ENCODE data around the gene ACOX3.

ACOX3 gene

DNA sequence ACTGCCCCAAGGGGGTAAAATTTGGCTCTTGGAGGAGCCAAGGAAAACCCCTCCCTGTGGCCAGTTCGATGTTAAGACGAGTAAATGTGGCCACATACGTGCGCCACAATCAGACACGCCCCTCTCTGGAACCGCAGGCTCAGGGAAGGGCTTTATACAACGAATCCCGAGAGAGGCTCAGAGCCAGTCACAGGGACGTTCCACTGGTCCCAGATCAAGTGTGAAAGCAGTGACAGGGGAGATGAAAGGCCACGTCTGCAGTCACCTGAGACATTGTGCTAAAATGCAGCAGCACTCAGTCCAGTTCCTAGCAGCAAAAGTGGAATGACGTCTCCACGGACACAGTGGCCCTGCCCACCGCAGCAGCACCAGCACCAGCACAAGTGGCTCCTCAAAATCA lies 68.0 kb downstream of the ACOX3 start:
- DNase-seq (ENCODE audit: low spot score) = no peak

DNA sequence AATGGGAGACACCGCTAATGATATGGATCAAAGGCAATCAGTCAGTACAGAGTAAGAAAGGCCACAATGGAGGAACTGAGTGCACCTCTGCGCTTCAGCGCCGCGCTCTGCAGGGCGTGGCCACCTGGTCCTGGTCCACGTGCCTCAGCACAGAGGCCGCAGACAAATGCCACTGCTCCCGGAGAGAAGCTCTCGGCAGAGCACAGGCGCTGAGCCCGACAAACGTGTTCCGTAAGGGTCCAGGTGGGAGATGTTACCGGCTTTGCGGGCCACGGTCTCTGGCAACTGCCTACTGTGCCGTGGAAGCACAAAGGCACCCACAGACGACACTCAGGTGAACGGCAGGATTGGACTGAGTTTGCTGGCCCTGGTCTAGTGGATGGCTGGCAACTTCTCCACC lies 68.9 kb downstream of the ACOX3 start:
- DNase-seq (ENCODE audit: low spot score) = no peak

DNA sequence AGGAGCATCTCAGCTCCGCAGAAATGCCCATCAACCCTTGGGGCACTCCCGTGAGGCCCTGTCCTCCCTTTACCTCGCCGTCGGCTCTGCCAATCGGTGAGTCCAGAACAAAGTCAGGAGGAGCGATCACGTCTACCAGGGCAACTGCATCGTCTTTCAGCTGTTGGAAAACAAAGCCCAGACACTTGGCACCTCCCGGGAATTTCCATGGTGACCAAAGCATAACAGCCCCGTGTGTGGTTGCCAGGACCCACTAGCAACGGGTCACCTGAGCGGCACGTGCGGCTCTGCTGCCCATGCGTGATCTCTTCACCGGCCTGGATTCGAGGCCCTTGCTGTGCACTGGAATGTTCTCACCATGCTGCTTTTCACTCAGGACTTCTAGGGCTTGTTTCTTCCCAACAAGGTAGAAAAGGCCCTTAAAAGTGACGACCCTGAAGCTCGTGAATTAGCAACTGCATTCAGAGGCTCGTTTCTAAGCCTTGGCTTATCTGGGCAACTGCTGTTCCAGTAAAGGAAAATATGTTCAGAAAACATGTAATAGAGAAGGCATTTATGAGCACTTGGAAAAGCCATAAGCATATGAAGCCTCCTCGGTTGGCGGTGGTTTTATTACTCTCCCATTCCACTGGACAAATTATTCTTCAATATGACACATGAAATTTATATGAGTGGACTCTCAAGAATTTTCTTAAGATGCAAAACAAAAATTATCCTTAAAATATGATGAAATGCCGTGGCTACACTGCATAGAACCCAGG lies 69.5 kb downstream of the ACOX3 start:
- DNase-seq (ENCODE audit: low spot score) = no peak

GRCh38 chr4:8370106-8370787 lies 70.3 kb downstream of the ACOX3 start:
- no peak for DNase-seq (ENCODE audit: low spot score)

DNA sequence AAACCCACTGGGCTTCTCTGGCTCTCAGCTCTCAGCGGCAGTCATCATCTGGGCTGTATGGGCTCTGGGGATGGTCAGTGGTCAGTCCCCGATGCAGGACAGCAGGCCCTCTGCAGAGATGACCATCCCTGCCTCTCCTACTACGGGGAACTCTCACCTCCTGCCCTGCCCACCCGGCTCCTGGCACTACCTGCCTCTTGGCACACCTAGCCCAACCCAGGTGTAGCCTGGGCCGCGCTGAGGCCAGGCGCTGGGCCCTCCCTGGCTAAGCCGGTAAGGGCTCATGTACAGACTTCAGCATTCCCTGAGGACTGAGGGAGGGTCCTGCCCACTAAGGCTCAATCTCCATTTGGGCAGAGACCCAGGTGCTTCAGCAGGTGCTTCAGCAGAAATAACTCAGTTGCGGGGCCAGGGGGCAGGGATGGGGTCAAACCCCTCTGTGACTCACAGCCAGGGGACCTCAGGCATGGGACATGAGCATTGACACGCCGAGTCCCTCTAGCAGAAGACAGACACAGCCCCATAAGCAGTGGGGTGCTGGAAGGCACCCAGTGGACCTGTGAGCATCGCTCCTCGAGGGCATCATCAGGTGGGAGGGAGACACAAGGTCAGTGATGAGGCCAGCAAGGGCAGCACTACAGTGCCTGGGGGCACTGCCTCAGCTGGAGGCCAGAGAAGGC lies 71.0 kb downstream of the ACOX3 start:
- no peak for DNase-seq (ENCODE audit: low spot score)

DNA sequence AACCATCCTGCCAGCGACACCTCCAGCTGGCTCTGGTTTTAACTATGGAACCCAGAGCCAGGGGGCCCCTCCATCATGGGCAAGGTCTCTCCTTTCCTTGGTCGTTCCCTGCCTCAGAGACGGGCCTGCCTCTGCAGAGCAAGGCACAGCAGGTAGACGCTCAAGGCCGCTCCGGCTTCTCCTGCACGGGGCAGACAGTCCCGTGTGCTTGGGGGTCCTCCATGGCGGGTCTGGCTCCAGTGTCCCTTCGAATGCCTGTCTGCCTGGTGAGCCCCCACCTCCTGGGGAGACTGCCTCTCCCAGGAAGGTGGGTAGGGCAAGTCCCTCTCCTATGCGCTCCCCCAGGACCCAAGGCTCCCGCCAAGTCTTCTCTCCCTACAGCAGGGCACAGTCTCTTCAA lies 71.5 kb downstream of the ACOX3 start:
- no peak for DNase-seq (ENCODE audit: low spot score)

- no peak for DNase-seq (ENCODE audit: low spot score)
Observed at GRCh38 chr4:8368061-8368481, 72.5 kb downstream of the ACOX3 start.

DNA sequence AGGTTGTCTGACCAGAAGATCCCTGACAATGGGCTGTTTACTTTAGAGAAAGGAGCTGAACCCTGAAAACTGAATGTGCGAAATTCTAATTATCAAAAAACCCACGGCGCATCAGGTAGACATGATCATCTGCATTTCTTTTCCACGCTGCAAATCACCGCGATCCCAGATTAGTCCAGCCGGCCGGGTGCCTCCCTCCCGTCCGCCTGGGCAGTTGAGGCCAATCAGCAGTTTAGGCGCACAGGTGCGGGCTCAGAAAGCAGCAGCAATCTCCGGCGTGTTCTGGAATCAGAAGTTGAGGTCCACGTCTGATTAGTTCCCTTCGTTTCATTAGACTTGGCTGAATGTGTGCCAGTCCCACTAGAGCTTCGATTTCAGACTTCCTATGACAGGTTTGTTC lies 73.9 kb downstream of the ACOX3 start:
- DNase-seq (ENCODE audit: low spot score) = no peak

GRCh38 chr4:8365951-8366350 lies 74.6 kb downstream of the ACOX3 start:
- DNase-seq (ENCODE audit: low spot score) = no peak

- no peak for DNase-seq (ENCODE audit: low spot score)
Observed at GRCh38 chr4:8365353-8365752, 75.2 kb downstream of the ACOX3 start.

GRCh38 chr4:8364848-8365350 lies 75.6 kb downstream of the ACOX3 start:
- DNase-seq (ENCODE audit: low spot score) = no peak

DNA sequence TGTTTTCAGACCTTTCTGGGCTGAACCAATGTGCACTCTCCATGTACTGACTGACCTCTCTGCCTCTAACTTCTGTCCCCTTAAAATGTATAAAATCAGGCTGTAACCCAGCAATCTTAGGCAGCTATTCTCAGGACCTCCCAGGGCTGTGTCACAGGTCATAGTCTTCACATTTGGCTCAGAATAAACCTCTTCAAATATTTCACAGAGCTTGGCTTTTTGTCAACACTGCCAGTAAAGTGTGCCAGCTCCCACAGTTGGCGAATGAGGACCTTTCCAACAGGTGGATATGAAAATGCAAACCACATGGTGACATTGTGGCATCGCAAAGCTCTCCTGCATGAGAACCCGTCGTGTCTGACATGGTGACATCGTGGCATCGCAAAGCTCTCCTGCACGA lies 76.4 kb downstream of the ACOX3 start:
- DNase-seq (ENCODE audit: low spot score) = no peak

- no peak for DNase-seq (ENCODE audit: low spot score)
Observed at GRCh38 chr4:8362483-8362882, 78.0 kb downstream of the ACOX3 start.

GRCh38 chr4:8359193-8359592 lies 81.3 kb downstream of the ACOX3 start:
- DNase-seq (ENCODE audit: low spot score) = no peak

DNA sequence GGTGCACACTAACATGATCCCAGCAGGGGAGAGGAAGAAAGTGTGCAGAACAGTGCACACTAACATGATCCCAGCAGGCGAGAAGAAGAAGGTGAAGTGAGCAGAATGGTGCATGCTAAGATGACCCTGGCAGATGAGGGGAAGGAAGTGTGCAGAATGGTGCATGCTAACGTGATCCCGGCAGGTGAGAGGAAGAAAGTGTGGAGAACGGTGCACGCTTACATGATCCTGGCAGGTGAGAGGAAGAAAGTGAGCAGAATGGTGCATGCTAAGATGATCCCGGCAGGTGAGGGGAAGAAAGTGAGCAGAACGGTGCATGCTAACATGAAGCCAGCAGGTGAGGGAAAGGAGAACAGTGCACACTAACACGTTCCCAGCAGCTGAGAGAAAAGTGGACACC lies 83.7 kb downstream of the ACOX3 start:
- DNase-seq (ENCODE audit: low spot score) = no peak

GRCh38 chr4:8355864-8356565 lies 84.5 kb downstream of the ACOX3 start:
- DNase-seq (ENCODE audit: low spot score) = no peak

- DNase-seq (ENCODE audit: low spot score) = no peak
Observed at GRCh38 chr4:8355306-8355705, 85.2 kb downstream of the ACOX3 start.

GRCh38 chr4:8353912-8354453 lies 86.5 kb downstream of the ACOX3 start:
- DNase-seq (ENCODE audit: low spot score) = no peak

GRCh38 chr4:8353158-8353669 lies 87.3 kb downstream of the ACOX3 start:
- DNase-seq (ENCODE audit: low spot score) = no peak

DNA sequence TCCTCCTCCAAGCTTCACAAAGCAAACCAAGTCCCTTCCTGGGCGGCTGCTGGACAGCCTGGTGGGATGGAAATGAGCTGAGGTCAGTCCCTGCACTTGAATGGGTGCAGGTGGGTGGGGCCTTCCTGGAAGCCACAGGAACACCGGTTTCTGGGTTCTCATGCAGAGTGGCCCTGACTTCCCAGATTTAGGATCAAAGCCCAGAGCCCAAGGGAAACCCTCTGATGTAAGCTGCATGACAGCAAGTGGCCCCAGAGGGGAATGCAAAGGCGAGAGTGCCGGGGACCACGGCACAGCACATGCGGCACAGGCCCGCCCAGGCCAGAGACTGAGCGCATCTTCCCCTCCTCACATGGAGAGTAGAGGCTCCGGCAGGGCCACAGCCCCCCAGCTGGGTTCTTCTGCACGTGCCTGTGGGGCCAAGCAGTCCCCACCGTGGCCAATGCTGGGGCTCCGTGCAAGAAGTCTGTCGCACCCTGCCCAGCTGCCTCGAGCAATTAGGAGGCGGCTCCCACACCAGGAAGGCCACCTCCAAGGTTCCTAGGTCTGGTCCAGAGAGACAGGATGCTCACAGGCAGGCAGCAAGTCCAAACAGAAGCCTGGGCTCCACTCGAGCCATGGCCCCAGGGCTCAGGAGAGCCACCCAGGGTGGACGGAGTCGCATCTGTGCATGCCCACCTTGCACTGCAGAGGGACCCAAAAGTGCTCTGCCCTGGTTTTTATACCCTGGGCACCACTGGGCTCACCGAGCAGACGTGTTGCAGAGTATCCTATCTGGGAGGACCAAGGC lies 88.0 kb downstream of the ACOX3 start:
- DNase-seq (ENCODE audit: low spot score) = peak; percentile 19

DNA sequence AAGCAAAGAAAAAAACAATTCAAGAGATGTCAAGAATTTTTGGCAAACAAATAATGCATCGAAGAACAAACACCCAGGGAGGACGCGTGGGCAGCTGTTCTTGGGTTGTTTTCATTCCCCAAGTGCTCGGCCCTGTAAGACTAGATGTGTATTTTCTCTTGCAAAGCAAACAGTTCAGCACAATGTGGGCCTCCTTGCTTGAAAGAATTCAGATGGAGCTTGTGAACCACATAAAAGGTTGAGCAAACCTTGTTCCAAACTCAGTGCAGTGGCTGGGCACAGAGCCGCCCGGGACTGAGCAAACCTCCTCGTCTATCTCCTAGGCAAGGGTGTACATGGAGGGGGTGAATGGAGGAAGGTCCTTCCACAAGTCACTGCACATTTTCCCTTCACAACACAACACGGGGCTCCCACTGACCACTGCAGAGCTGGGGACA lies 88.6 kb downstream of the ACOX3 start:
- no peak for DNase-seq (ENCODE audit: low spot score)

Measured in D341Med (cell line).